Measurements from ENCODE around the gene SRPK2. TPM values are rescaled to one million over a fixed set of nuclear protein-coding genes. Genes with fewer than 3 reads are reported as not detected.

SRPK2 gene
- polyA plus RNA-seq, 1 donor from 2014 or later = 118 TPM

GRCh38 chr7:105199386-105199785 is 189.3 kb downstream of the SRPK2 start:
- TF ChIP-seq TAF1 (IDR thresholded peaks at IDR 0.05; ENCODE audit: low read depth) (no peak), REST (IDR thresholded peaks at IDR 0.05; ENCODE audit: borderline replicate concordance) (no peak), RAD21 (conservative IDR thresholded peaks at IDR 0.05) (no peak), POLR2AphosphoS5 (IDR thresholded peaks at IDR 0.05) (no peak)
- Histone ChIP-seq H3K27ac (ENCODE audit: low read length) (no peak overlapping the region), H4K20me1 (ENCODE audit: insufficient read depth) (no peaks in the 10 kb centered on the region), H3K36me3 (ENCODE audit: insufficient read depth, low read length) (no peaks in the 10 kb centered on the region), H3K27me3 (ENCODE audit: insufficient read depth, low read depth, low read length) (no peaks in the 10 kb centered on the region), H3K4me2 (ENCODE audit: low read length) (no peak overlapping the region), H2AFZ (ENCODE audit: low read depth, low read length) (no peak overlapping the region), H3F3A (ENCODE audit: insufficient read depth, low read length, poor library complexity, severe bottlenecking) (no peaks in the 10 kb centered on the region), H3K9me2 (ENCODE audit: insufficient read depth, low read length) (no peaks in the 10 kb centered on the region), H3K79me2 (replicated peaks; ENCODE audit: insufficient read depth, low read length) (peaks cover 8% of the 10 kb centered on the region), H3K4me3 (ENCODE audit: low read length) (no peak overlapping the region), H3K9me3 (ENCODE audit: low read length) (no peaks in the 10 kb centered on the region), H3K9ac (ENCODE audit: low read length) (no peak overlapping the region)

GRCh38 chr7:105198223-105198622 is 190.5 kb downstream of the SRPK2 start:
- no peak overlapping the region for H2AFZ ChIP-seq (ENCODE audit: low read depth, low read length)
- H3K9ac ChIP-seq (ENCODE audit: low read length) = no peak overlapping the region
- no peaks in the 10 kb centered on the region for H3K27me3 ChIP-seq (ENCODE audit: insufficient read depth, low read depth, low read length)
- peaks cover 13% of the 10 kb centered on the region for H3K79me2 ChIP-seq (replicated peaks; ENCODE audit: insufficient read depth, low read length)
- H4K20me1 ChIP-seq (ENCODE audit: insufficient read depth) = no peaks in the 10 kb centered on the region
- H3K36me3 ChIP-seq (ENCODE audit: insufficient read depth, low read length) = no peaks in the 10 kb centered on the region
- H3K4me3 ChIP-seq (ENCODE audit: low read length) = no peak overlapping the region
- no peak overlapping the region for H3K27ac ChIP-seq (ENCODE audit: low read length)
- H3K4me2 ChIP-seq (ENCODE audit: low read length) = no peak overlapping the region
- no peaks in the 10 kb centered on the region for H3K9me3 ChIP-seq (ENCODE audit: low read length)
- no peaks in the 10 kb centered on the region for H3K9me2 ChIP-seq (ENCODE audit: insufficient read depth, low read length)
- no peaks in the 10 kb centered on the region for H3F3A ChIP-seq (ENCODE audit: insufficient read depth, low read length, poor library complexity, severe bottlenecking)
- TF ChIP-seq CTCF (IDR thresholded peaks at IDR 0.05; ENCODE audit: poor library complexity, severe bottlenecking) = no peak

GRCh38 chr7:105196473-105196872 is 192.2 kb downstream of the SRPK2 start:
- Histone ChIP-seq H3K4me3 (ENCODE audit: low read length) (peak overlapping the region; percentile 44), H3K36me3 (ENCODE audit: insufficient read depth, low read length) (no peaks in the 10 kb centered on the region), H3K9me2 (ENCODE audit: insufficient read depth, low read length) (no peaks in the 10 kb centered on the region), H3K27ac (ENCODE audit: low read length) (peak overlapping the region; percentile 93), H3K9ac (ENCODE audit: low read length) (peak overlapping the region; percentile 62), H3F3A (ENCODE audit: insufficient read depth, low read length, poor library complexity, severe bottlenecking) (no peaks in the 10 kb centered on the region), H4K20me1 (ENCODE audit: insufficient read depth) (no peaks in the 10 kb centered on the region), H3K4me2 (ENCODE audit: low read length) (peak overlapping the region; percentile 54), H2AFZ (ENCODE audit: low read depth, low read length) (no peak overlapping the region), H3K27me3 (ENCODE audit: insufficient read depth, low read depth, low read length) (no peaks in the 10 kb centered on the region), H3K79me2 (replicated peaks; ENCODE audit: insufficient read depth, low read length) (peaks cover 13% of the 10 kb centered on the region), H3K9me3 (ENCODE audit: low read length) (no peaks in the 10 kb centered on the region)
- no peak for TF ChIP-seq TAF1 (IDR thresholded peaks at IDR 0.05; ENCODE audit: low read depth)
- no peak for TF ChIP-seq REST (IDR thresholded peaks at IDR 0.05; ENCODE audit: borderline replicate concordance)
- TF ChIP-seq SMC3 (conservative IDR thresholded peaks at IDR 0.05; ENCODE audit: poor library complexity) = no peak
- TF ChIP-seq MXI1 (conservative IDR thresholded peaks at IDR 0.05; ENCODE audit: poor library complexity, severe bottlenecking) = no peak
- TF ChIP-seq EZH2 (IDR thresholded peaks at IDR 0.05; ENCODE audit: borderline replicate concordance, insufficient read depth, low read length, poor library complexity, severe bottlenecking) = no peak
- TF ChIP-seq EP300 (conservative IDR thresholded peaks at IDR 0.05; ENCODE audit: poor library complexity, severe bottlenecking) = no peak
- no peak for TF ChIP-seq RAD21 (conservative IDR thresholded peaks at IDR 0.05)
- TF ChIP-seq CTCF (IDR thresholded peaks at IDR 0.05; ENCODE audit: poor library complexity, severe bottlenecking) = no peak
- no peak for TF ChIP-seq POLR2AphosphoS5 (IDR thresholded peaks at IDR 0.05)

Data from neural cell (in vitro differentiated cells).